Neural progenitor cell (in vitro differentiated cells): ENCODE results near the gene ANKS1B. TPM values are rescaled to one million over a fixed set of nuclear protein-coding genes. Genes with fewer than 3 reads are reported as not detected.

Experiments
- DNase-seq: peaks from one replicate; pipeline ENCODE4 v3.0.0-alpha.2; 2016; ENCODE audit warnings: low spot score
- H2AFZ ChIP-seq: fragments of 200-600 bp; sonication (generic); replicated peaks from 2 replicates; pipeline ENCODE4 v1.6.1; 2016; ENCODE audit warnings: antibody characterized with exemption
- H3F3A ChIP-seq: fragments of 200-600 bp; sonication (generic); 2 replicates; pipeline ENCODE4 v1.6.1; 2016; ENCODE audit warnings: antibody characterized with exemption, low read depth
- H3K27ac ChIP-seq: fragments of 200-600 bp; sonication (generic); 2 replicates; pipeline ENCODE4 v1.5.1; 2016; ENCODE audit warnings: mild to moderate bottlenecking
- H3K27me3 ChIP-seq: fragments of 200-600 bp; sonication (generic); 2 replicates; pipeline ENCODE4 v1.6.1; 2016; ENCODE audit warnings: mild to moderate bottlenecking, moderate library complexity
- H3K36me3 ChIP-seq: fragments of 200-600 bp; sonication (generic); 2 replicates; pipeline ENCODE4 v1.5.1; 2016
- H3K4me1 ChIP-seq: fragments of 200-600 bp; sonication (generic); 2 replicates; pipeline ENCODE4 v1.6.1; 2016; ENCODE audit warnings: mixed run types
- H3K4me2 ChIP-seq: fragments of 200-600 bp; sonication (generic); 2 replicates; pipeline ENCODE4 v1.6.1; 2016
- H3K4me3 ChIP-seq: fragments of 200-600 bp; sonication (generic); 2 replicates; pipeline ENCODE4 v1.5.1; 2016
- H3K79me2 ChIP-seq: fragments of 200-600 bp; sonication (generic); 2 replicates; pipeline ENCODE4 v1.6.1; 2016; ENCODE audit warnings: low read depth
- H3K9ac ChIP-seq: fragments of 200-600 bp; sonication (generic); 2 replicates; pipeline ENCODE4 v1.6.1; 2016
- H3K9me3 ChIP-seq: fragments of 200-600 bp; sonication (generic); 2 replicates; pipeline ENCODE4 v1.5.1; 2016; ENCODE audit warnings: low read depth
- H4K20me1 ChIP-seq: fragments of 200-600 bp; sonication (generic); 2 replicates; pipeline ENCODE4 v1.6.1; 2016; ENCODE audit warnings: low read depth
- H3K27ac Mint-ChIP-seq: 3 replicates; pipeline ENCODE4 v1.8.0; 2021; ENCODE audit warnings: mixed read lengths
- H3K27me3 Mint-ChIP-seq: 2 replicates; pipeline ENCODE4 v1.8.0; 2022; ENCODE audit warnings: low read depth, mild to moderate bottlenecking, inconsistent platforms, moderate library complexity, mixed read lengths; ENCODE audit not compliant: insufficient read depth
- H3K36me3 Mint-ChIP-seq: 3 replicates; pipeline ENCODE4 v1.8.0; 2021; ENCODE audit warnings: mixed read lengths
- H3K4me1 Mint-ChIP-seq: 3 replicates; pipeline ENCODE4 v1.8.0; 2021; ENCODE audit warnings: mixed read lengths
- H3K4me3 Mint-ChIP-seq: 3 replicates; pipeline ENCODE4 v1.8.0; 2021; ENCODE audit warnings: mild to moderate bottlenecking, moderate library complexity, mixed read lengths
- H3K9me3 Mint-ChIP-seq: 3 replicates; pipeline ENCODE4 v1.8.0; 2020; ENCODE audit warnings: mixed read lengths
- CTCF ChIP-seq: fragments of 200-600 bp; sonication (generic); IDR thresholded peaks from 2 replicates; pipeline ENCODE4 v1.5.1; 2017; ENCODE audit warnings: antibody characterized with exemption, mild to moderate bottlenecking
- EZH2 ChIP-seq: fragments of 200-600 bp; sonication (generic); IDR thresholded peaks from 2 replicates; pipeline ENCODE4 v1.6.1; 2017; ENCODE audit warnings: antibody characterized with exemption, mild to moderate bottlenecking, moderate library complexity
- EZH2phosphoT487 ChIP-seq: fragments of 200-600 bp; sonication (generic); IDR thresholded peaks from 2 replicates; pipeline ENCODE4 v1.6.1; 2017; ENCODE audit warnings: antibody characterized with exemption
- total RNA-seq: library from RNA; depleted of rRNA; stranded (reverse); fragments of >200 nt; gene quantifications from 2 replicates; pipeline ENCODE4 v1.2.3, GENCODE V29; 2015; ENCODE audit warnings: low replicate concordance

The ANKS1B gene
- total RNA-seq, 1 donor from 2014 or later = 7.9 TPM

GRCh38 chr12:98999559-98999958 is 985.2 kb downstream of the ANKS1B start:
- Mint-ChIP-seq H3K36me3 (no peaks in the 10 kb centered on the region), H3K4me3 (no peak overlapping the region), H3K27ac (no peak overlapping the region), H3K4me1 (peaks cover 12% of the 10 kb centered on the region), H3K27me3 (no peaks in the 10 kb centered on the region), H3K9me3 (no peaks in the 10 kb centered on the region)
- Histone ChIP-seq H3K4me2 (no peak overlapping the region), H3K9ac (no peak overlapping the region), H3K4me3 (no peak overlapping the region), H3K36me3 (no peaks in the 10 kb centered on the region), H2AFZ (no peak overlapping the region), H3K27ac (no peak overlapping the region), H3K27me3 (no peaks in the 10 kb centered on the region), H3K4me1 (no peaks in the 10 kb centered on the region), H4K20me1 (no peaks in the 10 kb centered on the region), H3F3A (peaks cover 2% of the 10 kb centered on the region), H3K79me2 (no peaks in the 10 kb centered on the region), H3K9me3 (no peaks in the 10 kb centered on the region)
- no peak for DNase-seq
- TF ChIP-seq CTCF = no peak

- Histone ChIP-seq H3K9me3 (no peaks in the 10 kb centered on the region), H3F3A (peaks cover 2% of the 10 kb centered on the region), H3K36me3 (no peaks in the 10 kb centered on the region), H3K4me3 (no peak overlapping the region), H3K9ac (no peak overlapping the region), H3K4me2 (no peak overlapping the region), H4K20me1 (no peaks in the 10 kb centered on the region), H3K4me1 (no peaks in the 10 kb centered on the region), H3K27me3 (no peaks in the 10 kb centered on the region), H3K79me2 (no peaks in the 10 kb centered on the region), H2AFZ (peak overlapping the region; percentile 21), H3K27ac (no peak overlapping the region)
- H3K4me1 Mint-ChIP-seq = peaks cover 10% of the 10 kb centered on the region
- no peaks in the 10 kb centered on the region for H3K36me3 Mint-ChIP-seq
- H3K9me3 Mint-ChIP-seq = no peaks in the 10 kb centered on the region
- TF ChIP-seq EZH2phosphoT487 = no peak
- TF ChIP-seq EZH2 = no peak
- TF ChIP-seq CTCF = peak; percentile 85
- no peak overlapping the region for H3K4me3 Mint-ChIP-seq
- no peaks in the 10 kb centered on the region for H3K27me3 Mint-ChIP-seq
- DNase-seq = peak; percentile 45
- H3K27ac Mint-ChIP-seq = no peak overlapping the region
Measured at GRCh38 chr12:98998697-98999299, 985.9 kb downstream of the ANKS1B start.

- Mint-ChIP-seq H3K9me3 (no peaks in the 10 kb centered on the region), H3K36me3 (no peaks in the 10 kb centered on the region), H3K27ac (no peak overlapping the region), H3K4me3 (no peak overlapping the region), H3K4me1 (peaks cover 10% of the 10 kb centered on the region), H3K27me3 (no peaks in the 10 kb centered on the region)
- no peak overlapping the region for H3K9ac ChIP-seq
- TF ChIP-seq EZH2 (no peak), CTCF (no peak), EZH2phosphoT487 (no peak)
- H3K36me3 ChIP-seq = no peaks in the 10 kb centered on the region
- no peaks in the 10 kb centered on the region for H3K9me3 ChIP-seq
- no peaks in the 10 kb centered on the region for H4K20me1 ChIP-seq
- no peak overlapping the region for H3K27ac ChIP-seq
- no peak overlapping the region for H2AFZ ChIP-seq
- no peak for DNase-seq
- H3K4me3 ChIP-seq = no peak overlapping the region
- H3F3A ChIP-seq = peaks cover 2% of the 10 kb centered on the region
- H3K4me1 ChIP-seq = no peaks in the 10 kb centered on the region
- H3K79me2 ChIP-seq = no peaks in the 10 kb centered on the region
- H3K4me2 ChIP-seq = no peak overlapping the region
- H3K27me3 ChIP-seq = no peaks in the 10 kb centered on the region
Measured at GRCh38 chr12:98997899-98998298, 986.8 kb downstream of the ANKS1B start.
